ENCODE results near the gene ADD1. TPM values are rescaled to one million over a fixed set of nuclear protein-coding genes. Genes with fewer than 3 reads are reported as not detected.

The ADD1 gene
- total RNA-seq, 1 experiment from 2014 or later = 181 TPM

- Histone ChIP-seq H3K4me3 (no peak overlapping the region), H3K4me2 (no peak overlapping the region), H3K4me1 (replicated peaks; ENCODE audit: insufficient read depth) (no peaks in the 10 kb centered on the region), H3K79me2 (ENCODE audit: low read depth) (no peaks in the 10 kb centered on the region), H3F3A (ENCODE audit: insufficient read depth, low read depth) (no peaks in the 10 kb centered on the region), H2AFZ (no peak overlapping the region), H3K27me3 (ENCODE audit: insufficient read depth, low read depth) (no peaks in the 10 kb centered on the region), H3K9me3 (ENCODE audit: insufficient read depth, low read depth) (no peaks in the 10 kb centered on the region), H3K9me2 (ENCODE audit: insufficient read depth) (no peaks in the 10 kb centered on the region), H3K27ac (no peak overlapping the region), H4K20me1 (ENCODE audit: insufficient read depth) (no peaks in the 10 kb centered on the region), H3K36me3 (ENCODE audit: low read depth) (no peaks in the 10 kb centered on the region)
- ChIA-PET CTCF (no interaction called here), POLR2A (ENCODE audit: unreplicated experiment) (interaction anchor here (0.7 kb wide), 1 partner anchor 23 kb away, joined by 6 read pairs; no protein-coding TSS in a partner anchor)
- no TSS peak for BruUV-seq (replicated peaks)
- no peak for TF ChIP-seq CTCF (conservative IDR thresholded peaks at IDR 0.05)
- TF ChIP-seq EZH2 (IDR thresholded peaks at IDR 0.05; ENCODE audit: low read depth) = no peak
- DNase-seq = no peak
- intact Hi-C loops (cut with micrococcal nuclease; ENCODE audit: unreplicated experiment) = no loop called here
Observed at GRCh38 chr4:2830632-2831610, 12.7 kb upstream of the ADD1 start.

- no peaks in the 10 kb centered on the region for H3K9me3 ChIP-seq (ENCODE audit: insufficient read depth, low read depth)
- H3K4me2 ChIP-seq = no peak overlapping the region
- no peak for DNase-seq
- no peaks in the 10 kb centered on the region for H3F3A ChIP-seq (ENCODE audit: insufficient read depth, low read depth)
- ChIA-PET CTCF (no interaction called here), POLR2A (ENCODE audit: unreplicated experiment) (interaction anchor here (0.7 kb wide), 1 partner anchor 24 kb away, joined by 6 read pairs; no protein-coding TSS in a partner anchor)
- intact Hi-C loops (cut with micrococcal nuclease; ENCODE audit: unreplicated experiment) = no loop called here
- H3K4me1 ChIP-seq (replicated peaks; ENCODE audit: insufficient read depth) = no peaks in the 10 kb centered on the region
- no peaks in the 10 kb centered on the region for H3K36me3 ChIP-seq (ENCODE audit: low read depth)
- no peaks in the 10 kb centered on the region for H3K79me2 ChIP-seq (ENCODE audit: low read depth)
- H2AFZ ChIP-seq = no peak overlapping the region
- no peaks in the 10 kb centered on the region for H3K9me2 ChIP-seq (ENCODE audit: insufficient read depth)
- H3K4me3 ChIP-seq = no peak overlapping the region
- no peak overlapping the region for H3K27ac ChIP-seq
- H4K20me1 ChIP-seq (ENCODE audit: insufficient read depth) = no peaks in the 10 kb centered on the region
- no peaks in the 10 kb centered on the region for H3K27me3 ChIP-seq (ENCODE audit: insufficient read depth, low read depth)
- BruUV-seq (replicated peaks) = no TSS peak
- TF ChIP-seq CTCF (conservative IDR thresholded peaks at IDR 0.05) (no peak), EZH2 (IDR thresholded peaks at IDR 0.05; ENCODE audit: low read depth) (no peak)
Observed at GRCh38 chr4:2831611-2832308, 11.9 kb upstream of the ADD1 start.

- intact Hi-C loops (cut with micrococcal nuclease; ENCODE audit: unreplicated experiment) = no loop called here
- no peaks in the 10 kb centered on the region for H3K36me3 ChIP-seq (ENCODE audit: low read depth)
- no peak overlapping the region for H2AFZ ChIP-seq
- H3K4me3 ChIP-seq = no peak overlapping the region
- H3K4me2 ChIP-seq = no peak overlapping the region
- no peaks in the 10 kb centered on the region for H4K20me1 ChIP-seq (ENCODE audit: insufficient read depth)
- POLR2A ChIA-PET (ENCODE audit: unreplicated experiment) = no interaction called here
- no TSS peak for BruUV-seq (replicated peaks)
- H3K27ac ChIP-seq = no peak overlapping the region
- CTCF ChIA-PET = no interaction called here
- no peaks in the 10 kb centered on the region for H3F3A ChIP-seq (ENCODE audit: insufficient read depth, low read depth)
- TF ChIP-seq CTCF (conservative IDR thresholded peaks at IDR 0.05) = no peak
- TF ChIP-seq EZH2 (IDR thresholded peaks at IDR 0.05; ENCODE audit: low read depth) = no peak
- DNase-seq = no peak
- H3K4me1 ChIP-seq (replicated peaks; ENCODE audit: insufficient read depth) = no peaks in the 10 kb centered on the region
- no peaks in the 10 kb centered on the region for H3K9me2 ChIP-seq (ENCODE audit: insufficient read depth)
- H3K9me3 ChIP-seq (ENCODE audit: insufficient read depth, low read depth) = no peaks in the 10 kb centered on the region
- no peaks in the 10 kb centered on the region for H3K79me2 ChIP-seq (ENCODE audit: low read depth)
- H3K27me3 ChIP-seq (ENCODE audit: insufficient read depth, low read depth) = no peaks in the 10 kb centered on the region
Observed at GRCh38 chr4:2832309-2832980, 11.2 kb upstream of the ADD1 start.
